Measurements from ENCODE around the gene PILRA. TPM values are rescaled to one million over a fixed set of nuclear protein-coding genes. Genes with fewer than 3 reads are reported as not detected.

The PILRA gene
- total and polyA plus RNA-seq, 4 donors: 1.5 to 3.5 (median 3.1) TPM

GRCh38 chr7:100402241-100402640 is 29.0 kb downstream of the PILRA start:
- H3K27me3 ChIP-seq (ENCODE audit: control insufficient read depth in 4 of 4, insufficient read depth in 4 of 4, low read length in 3 of 4): no peaks in the 10 kb centered on the region
- TF ChIP-seq CTCF (IDR thresholded peaks at IDR 0.05; ENCODE audit: low read depth, low read length, missing input control) (no peak), JUND (IDR thresholded peaks at IDR 0.05) (no peak), YY1 (IDR thresholded peaks at IDR 0.05) (no peak), EGR1 (IDR thresholded peaks at IDR 0.05; ENCODE audit: low read depth in 2 of 2) (no peak)
- H3K36me3 ChIP-seq (ENCODE audit: control insufficient read depth in 4 of 4, insufficient read depth in 3 of 4, low read depth in 1 of 4, low read length in 3 of 4): peaks cover 0 to 7% (median 0%) of the 10 kb centered on the region in 4 donors
- no peak overlapping the region for H3K9ac ChIP-seq (ENCODE audit: low read depth in 1 of 2, low read length in 2 of 2)
- WGBS: 94% methylated on average over 2 of the region's 2 CpGs
- H3K27ac ChIP-seq (ENCODE audit: low read depth in 1 of 2, low read length in 2 of 2): no peak overlapping the region
- DNase-seq (ENCODE audit: low spot score): no peak
- H3K4me1 ChIP-seq (ENCODE audit: control insufficient read depth in 4 of 4, insufficient read depth in 4 of 4, low read length in 3 of 4): no peaks in the 10 kb centered on the region
- H3K4me3 ChIP-seq (ENCODE audit: low read depth in 1 of 3, low read length in 3 of 3): no peak overlapping the region
- no peaks in the 10 kb centered on the region for H3K9me3 ChIP-seq (ENCODE audit: control insufficient read depth in 4 of 4, low read length in 3 of 4)

GRCh38 chr7:100406767-100407166 is 33.5 kb downstream of the PILRA start:
- TF ChIP-seq TAF1 (conservative IDR thresholded peaks at IDR 0.05): no peak
- H3K9me3 ChIP-seq (ENCODE audit: control insufficient read depth in 4 of 4, low read length in 3 of 4): no peaks in the 10 kb centered on the region
- WGBS: 78% methylated on average over 6 of the region's 6 CpGs
- no peaks in the 10 kb centered on the region for H3K27me3 ChIP-seq (ENCODE audit: control insufficient read depth in 4 of 4, insufficient read depth in 4 of 4, low read length in 3 of 4)
- H3K36me3 ChIP-seq (ENCODE audit: control insufficient read depth in 4 of 4, insufficient read depth in 3 of 4, low read depth in 1 of 4, low read length in 3 of 4): no peaks in the 10 kb centered on the region
- DNase-seq (ENCODE audit: low spot score): no peak
- H3K4me1 ChIP-seq (ENCODE audit: control insufficient read depth in 4 of 4, insufficient read depth in 4 of 4, low read length in 3 of 4): no peaks in the 10 kb centered on the region
- H3K9ac ChIP-seq (ENCODE audit: low read depth in 1 of 2, low read length in 2 of 2): no peak overlapping the region
- H3K27ac ChIP-seq (ENCODE audit: low read depth in 1 of 2, low read length in 2 of 2): no peak overlapping the region
- no peak overlapping the region for H3K4me3 ChIP-seq (ENCODE audit: low read depth in 1 of 3, low read length in 3 of 3)

GRCh38 chr7:100407285-100408180 is 34.2 kb downstream of the PILRA start:
- no peak overlapping the region for H3K4me3 ChIP-seq (ENCODE audit: low read depth in 1 of 3, low read length in 3 of 3)
- WGBS: 62% methylated on average over 12 of the region's 12 CpGs
- no peaks in the 10 kb centered on the region for H3K9me3 ChIP-seq (ENCODE audit: control insufficient read depth in 4 of 4, low read length in 3 of 4)
- TF ChIP-seq RAD21 (IDR thresholded peaks at IDR 0.05) (peak; percentile 76 to 82), CTCF (IDR thresholded peaks at IDR 0.05; ENCODE audit: low read depth, low read length, missing input control) (peak; percentile 59), RXRA (IDR thresholded peaks at IDR 0.05) (no peak)
- H3K9ac ChIP-seq (ENCODE audit: low read depth in 1 of 2, low read length in 2 of 2): no peak overlapping the region
- no peaks in the 10 kb centered on the region for H3K27me3 ChIP-seq (ENCODE audit: control insufficient read depth in 4 of 4, insufficient read depth in 4 of 4, low read length in 3 of 4)
- H3K4me1 ChIP-seq (ENCODE audit: control insufficient read depth in 4 of 4, insufficient read depth in 4 of 4, low read length in 3 of 4): no peaks in the 10 kb centered on the region
- H3K27ac ChIP-seq (ENCODE audit: low read depth in 1 of 2, low read length in 2 of 2): no peak overlapping the region
- DNase-seq (ENCODE audit: low spot score): no peak
- H3K36me3 ChIP-seq (ENCODE audit: control insufficient read depth in 4 of 4, insufficient read depth in 3 of 4, low read depth in 1 of 4, low read length in 3 of 4): no peaks in the 10 kb centered on the region

- no peaks in the 10 kb centered on the region for H3K9me3 ChIP-seq (ENCODE audit: control insufficient read depth in 4 of 4, low read length in 3 of 4)
- no peak overlapping the region for H3K9ac ChIP-seq (ENCODE audit: low read depth in 1 of 2, low read length in 2 of 2)
- no peak overlapping the region for H3K4me3 ChIP-seq (ENCODE audit: low read depth in 1 of 3, low read length in 3 of 3)
- H3K4me1 ChIP-seq (ENCODE audit: control insufficient read depth in 4 of 4, insufficient read depth in 4 of 4, low read length in 3 of 4): no peaks in the 10 kb centered on the region
- H3K27me3 ChIP-seq (ENCODE audit: control insufficient read depth in 4 of 4, insufficient read depth in 4 of 4, low read length in 3 of 4): no peaks in the 10 kb centered on the region
- no peaks in the 10 kb centered on the region for H3K36me3 ChIP-seq (ENCODE audit: control insufficient read depth in 4 of 4, insufficient read depth in 3 of 4, low read depth in 1 of 4, low read length in 3 of 4)
- H3K27ac ChIP-seq (ENCODE audit: low read depth in 1 of 2, low read length in 2 of 2): no peak overlapping the region
- WGBS: 94% methylated on average over 6 of the region's 6 CpGs
- DNase-seq (ENCODE audit: low spot score): no peak
- TF ChIP-seq REST (IDR thresholded peaks at IDR 0.05): no peak
- TF ChIP-seq NR2F2 (IDR thresholded peaks at IDR 0.05): no peak
- TF ChIP-seq HNF4A (conservative IDR thresholded peaks at IDR 0.05): no peak
- TF ChIP-seq SP1 (IDR thresholded peaks at IDR 0.05): no peak
- TF ChIP-seq JUND (IDR thresholded peaks at IDR 0.05): no peak
- no peak for TF ChIP-seq RXRA (IDR thresholded peaks at IDR 0.05)
- no peak for TF ChIP-seq MAX (IDR thresholded peaks at IDR 0.05)
These were observed 37.8 kb downstream of the PILRA start for GRCh38 chr7:100411101-100411500.
